Uterus (tissue), 2 donors: ENCODE results near the gene ALG11.

Experiments
- CTCF ChIP-seq, 4 experiments: fragments of 200-600 bp in 2 of 4; fragments of 450-650 bp in 2 of 4; sonication (generic) in 2 of 4; IDR thresholded peaks; one replicate each; pipeline ENCODE4 v1.5.1; 2016 to 2019; ENCODE audit warnings: antibody characterized with exemption in 4 of 4, mild to moderate bottlenecking in 2 of 4, moderate library complexity in 1 of 4
- POLR2A ChIP-seq, 2 donors: fragments of 450-650 bp; IDR thresholded peaks; one replicate each; pipeline ENCODE4 v1.6.1; 2016; ENCODE audit warnings: antibody characterized with exemption in 2 of 2, mild to moderate bottlenecking in 1 of 2, moderate library complexity in 1 of 2

GRCh38 chr13:52027832-52028231 is 15.6 kb downstream of the ALG11 start:
- TF ChIP-seq CTCF (IDR thresholded peaks at IDR 0.05) (no peak), POLR2A (IDR thresholded peaks at IDR 0.05) (no peak)
